GM23338 (cell line): ENCODE data around the gene PIMREG.

ENCODE experiments used
- CREB1 ChIP-seq: fragments of 250-450 bp; sonication (Bioruptor Pico); IDR thresholded peaks from 2 replicates; pipeline ENCODE4 v1.5.0; 2020; ENCODE audit warnings: low read depth, mild to moderate bottlenecking, moderate library complexity
- EZH2 ChIP-seq: fragments of 200-600 bp; sonication (generic); IDR thresholded peaks from one replicate; pipeline ENCODE4 v1.8.0; 2017; ENCODE audit warnings: antibody characterized with exemption, mild to moderate bottlenecking, low read depth; ENCODE audit not compliant: unreplicated experiment
- EZH2phosphoT487 ChIP-seq: fragments of 200-600 bp; sonication (generic); IDR thresholded peaks from one replicate; pipeline ENCODE4 v1.8.1; 2018; ENCODE audit warnings: antibody characterized with exemption; ENCODE audit not compliant: unreplicated experiment
- JUNB ChIP-seq: IDR thresholded peaks from one replicate; pipeline ENCODE4 v1.6.1; 2016; ENCODE audit warnings: antibody characterized with exemption; ENCODE audit not compliant: unreplicated experiment
- NANOG ChIP-seq: IDR thresholded peaks from 2 replicates; pipeline ENCODE4 v1.6.1; 2016; ENCODE audit warnings: antibody characterized with exemption, borderline replicate concordance
- POLR2AphosphoS5 ChIP-seq: IDR thresholded peaks from 2 replicates; pipeline ENCODE4 v1.6.1; 2016; ENCODE audit warnings: antibody characterized with exemption, low read depth
- STAT1 ChIP-seq: IDR thresholded peaks from one replicate; pipeline ENCODE4 v1.6.1; 2016; ENCODE audit warnings: antibody characterized with exemption; ENCODE audit not compliant: unreplicated experiment
- TF ChIP-seq, protein P1 (sequence below): IDR thresholded peaks from one replicate; pipeline ENCODE4 v1.6.1; 2018; ENCODE audit warnings: antibody characterized with exemption; ENCODE audit not compliant: unreplicated experiment
- TF ChIP-seq, protein P2 (sequence below), 2 experiments: fragments of 200-600 bp in 1 of 2; sonication (generic) in 1 of 2; conservative IDR thresholded peaks; 2 replicates each; pipeline versions ENCODE4 v1.5.1 to v1.6.1; 2016 to 2017; ENCODE audit warnings: antibody characterized with exemption in 2 of 2, low read depth in 2 of 2, mild to moderate bottlenecking in 2 of 2, moderate library complexity in 1 of 2

DNA sequence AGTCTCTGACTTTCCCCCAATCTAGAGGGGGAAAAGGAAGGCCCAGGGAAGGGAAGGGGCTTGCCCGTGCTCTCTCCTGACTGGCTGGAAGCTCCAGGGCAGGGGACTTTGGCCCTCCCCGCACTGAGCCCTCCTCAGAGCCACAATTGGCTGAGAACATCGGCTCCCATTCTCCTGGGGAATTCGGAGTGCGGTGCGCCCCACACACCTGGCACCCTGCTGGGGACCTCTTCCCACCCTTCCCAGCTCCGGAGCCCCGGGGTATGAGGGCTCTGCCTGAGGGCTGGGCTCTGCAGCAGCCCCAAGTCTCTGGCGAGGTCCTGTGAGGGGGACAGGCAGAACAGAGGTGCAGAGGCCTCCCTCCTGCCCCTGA is 36.0 kb downstream of the PIMREG start:
- TF ChIP-seq POLR2AphosphoS5, result no peak
- TF ChIP-seq STAT1, result no peak
- TF ChIP-seq, protein P1, sequence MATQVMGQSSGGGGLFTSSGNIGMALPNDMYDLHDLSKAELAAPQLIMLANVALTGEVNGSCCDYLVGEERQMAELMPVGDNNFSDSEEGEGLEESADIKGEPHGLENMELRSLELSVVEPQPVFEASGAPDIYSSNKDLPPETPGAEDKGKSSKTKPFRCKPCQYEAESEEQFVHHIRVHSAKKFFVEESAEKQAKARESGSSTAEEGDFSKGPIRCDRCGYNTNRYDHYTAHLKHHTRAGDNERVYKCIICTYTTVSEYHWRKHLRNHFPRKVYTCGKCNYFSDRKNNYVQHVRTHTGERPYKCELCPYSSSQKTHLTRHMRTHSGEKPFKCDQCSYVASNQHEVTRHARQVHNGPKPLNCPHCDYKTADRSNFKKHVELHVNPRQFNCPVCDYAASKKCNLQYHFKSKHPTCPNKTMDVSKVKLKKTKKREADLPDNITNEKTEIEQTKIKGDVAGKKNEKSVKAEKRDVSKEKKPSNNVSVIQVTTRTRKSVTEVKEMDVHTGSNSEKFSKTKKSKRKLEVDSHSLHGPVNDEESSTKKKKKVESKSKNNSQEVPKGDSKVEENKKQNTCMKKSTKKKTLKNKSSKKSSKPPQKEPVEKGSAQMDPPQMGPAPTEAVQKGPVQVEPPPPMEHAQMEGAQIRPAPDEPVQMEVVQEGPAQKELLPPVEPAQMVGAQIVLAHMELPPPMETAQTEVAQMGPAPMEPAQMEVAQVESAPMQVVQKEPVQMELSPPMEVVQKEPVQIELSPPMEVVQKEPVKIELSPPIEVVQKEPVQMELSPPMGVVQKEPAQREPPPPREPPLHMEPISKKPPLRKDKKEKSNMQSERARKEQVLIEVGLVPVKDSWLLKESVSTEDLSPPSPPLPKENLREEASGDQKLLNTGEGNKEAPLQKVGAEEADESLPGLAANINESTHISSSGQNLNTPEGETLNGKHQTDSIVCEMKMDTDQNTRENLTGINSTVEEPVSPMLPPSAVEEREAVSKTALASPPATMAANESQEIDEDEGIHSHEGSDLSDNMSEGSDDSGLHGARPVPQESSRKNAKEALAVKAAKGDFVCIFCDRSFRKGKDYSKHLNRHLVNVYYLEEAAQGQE, result no peak
- no peak for TF ChIP-seq EZH2
- TF ChIP-seq, protein P2, sequence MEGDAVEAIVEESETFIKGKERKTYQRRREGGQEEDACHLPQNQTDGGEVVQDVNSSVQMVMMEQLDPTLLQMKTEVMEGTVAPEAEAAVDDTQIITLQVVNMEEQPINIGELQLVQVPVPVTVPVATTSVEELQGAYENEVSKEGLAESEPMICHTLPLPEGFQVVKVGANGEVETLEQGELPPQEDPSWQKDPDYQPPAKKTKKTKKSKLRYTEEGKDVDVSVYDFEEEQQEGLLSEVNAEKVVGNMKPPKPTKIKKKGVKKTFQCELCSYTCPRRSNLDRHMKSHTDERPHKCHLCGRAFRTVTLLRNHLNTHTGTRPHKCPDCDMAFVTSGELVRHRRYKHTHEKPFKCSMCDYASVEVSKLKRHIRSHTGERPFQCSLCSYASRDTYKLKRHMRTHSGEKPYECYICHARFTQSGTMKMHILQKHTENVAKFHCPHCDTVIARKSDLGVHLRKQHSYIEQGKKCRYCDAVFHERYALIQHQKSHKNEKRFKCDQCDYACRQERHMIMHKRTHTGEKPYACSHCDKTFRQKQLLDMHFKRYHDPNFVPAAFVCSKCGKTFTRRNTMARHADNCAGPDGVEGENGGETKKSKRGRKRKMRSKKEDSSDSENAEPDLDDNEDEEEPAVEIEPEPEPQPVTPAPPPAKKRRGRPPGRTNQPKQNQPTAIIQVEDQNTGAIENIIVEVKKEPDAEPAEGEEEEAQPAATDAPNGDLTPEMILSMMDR (conservative IDR thresholded peaks at IDR 0.05; ENCODE audit: low read depth in 2 of 2), result no peak
- TF ChIP-seq JUNB, result no peak
- TF ChIP-seq CREB1 (CRISPR knock-in tag), result no peak
- TF ChIP-seq NANOG, result no peak
- TF ChIP-seq EZH2phosphoT487, result no peak
